Measurements from ENCODE around the gene MB.

DNA sequence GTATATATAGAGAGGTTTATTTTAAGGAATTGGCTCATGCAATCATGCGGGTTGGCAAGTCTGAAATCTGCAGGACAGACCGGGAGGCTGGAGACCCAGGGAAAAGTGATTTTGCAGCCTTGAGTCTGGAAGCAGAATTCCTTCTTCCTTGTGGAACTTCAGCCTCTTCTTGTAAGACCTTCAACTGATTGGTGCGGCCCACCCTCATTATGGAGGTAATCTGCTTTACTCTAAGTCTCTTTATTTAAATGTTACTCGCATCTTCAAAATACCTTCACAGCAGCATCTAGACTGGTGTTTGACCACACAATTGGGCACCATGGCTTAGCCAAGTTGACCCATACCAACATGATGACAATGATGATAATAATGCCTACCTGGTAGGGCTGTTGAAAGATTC lies 17.8 kb downstream of the MB start:
- no peak for TF ChIP-seq GATA2 (IDR thresholded peaks at IDR 0.05; ENCODE audit: low read depth, low read length)
- TF ChIP-seq GATA3 (IDR thresholded peaks at IDR 0.05; ENCODE audit: low read depth, low read length), result no peak

All from SH-SY5Y (cell line).